Testis (tissue), 3 donors: ENCODE results near the gene CDK11B. TPM values are rescaled to one million over a fixed set of nuclear protein-coding genes. Genes with fewer than 3 reads are reported as not detected.

Source experiments
- DNase-seq: peaks from one replicate; pipeline ENCODE4 v3.0.0-alpha.2; 2019
- H3K27ac ChIP-seq, 2 donors: fragments of 200-600 bp; sonication (generic); one replicate each; pipeline ENCODE4 v1.5.1; 2019
- H3K27me3 ChIP-seq: fragments of 200-600 bp; sonication (generic); one replicate; pipeline ENCODE4 v1.5.1; 2019
- H3K36me3 ChIP-seq: fragments of 200-600 bp; sonication (generic); one replicate; pipeline ENCODE4 v1.5.1; 2017; ENCODE audit warnings: low read depth; ENCODE audit errors: missing control alignments
- H3K4me1 ChIP-seq: fragments of 200-600 bp; sonication (generic); one replicate; pipeline ENCODE4 v1.5.1; 2019
- H3K4me3 ChIP-seq, 2 donors: fragments of 200-600 bp; sonication (generic); one replicate each; pipeline ENCODE4 v1.5.1; 2017 to 2019
- H3K9me3 ChIP-seq: fragments of 200-600 bp; sonication (generic); one replicate; pipeline ENCODE4 v1.5.1; 2017
- POLR2A ChIP-seq: fragments of 450-650 bp; IDR thresholded peaks from one replicate; pipeline ENCODE4 v1.6.1; 2017; ENCODE audit warnings: antibody characterized with exemption, mild to moderate bottlenecking, moderate library complexity
- WGBS, 2 donors: methylation state at CpG; one replicate each; pipeline ENCODE4 v1.1.5; 2018; 5-methylcytosine and 5-hydroxymethylcytosine counted together
- intact Hi-C: fragments of 100-400 bp; cut with DNase I; formaldehyde crosslinking; loops from one replicate; pipeline ENCODE4 v1.15.1; 2023; ENCODE audit warnings: low total_unique reads
- polyA plus RNA-seq: library from polyadenylated mRNA; stranded (reverse); fragments of 350-450 nt; fragmentation: Illumina TruSeq; extraction: RNeasy Lipid Tissue Mini Kit (QIAGEN cat#74804); gene quantifications from one replicate; pipeline ENCODE4 v1.2.3, GENCODE V29; 2014; ENCODE audit warnings: low read depth, low replicate concordance; ENCODE audit not compliant: insufficient read depth
- total RNA-seq, 2 donors: library from RNA; depleted of rRNA; stranded (reverse); fragments of >200 nt; gene quantifications; one replicate each; pipeline ENCODE4 v1.2.3, GENCODE V29; 2016
- TF ChIP-seq, protein P1 (sequence below), 3 experiments: fragments of 450-650 bp in 2 of 3; fragments of 200-600 bp in 1 of 3; sonication (generic) in 1 of 3; IDR thresholded peaks; one replicate each; pipeline ENCODE4 v1.5.1; 2016 to 2019; ENCODE audit warnings: antibody characterized with exemption in 3 of 3, mild to moderate bottlenecking in 2 of 3, moderate library complexity in 1 of 3

Gene CDK11B
- total and polyA plus RNA-seq, 3 donors from 2014 or later = 48.1 to 57.7 (median 56.0) TPM

DNA sequence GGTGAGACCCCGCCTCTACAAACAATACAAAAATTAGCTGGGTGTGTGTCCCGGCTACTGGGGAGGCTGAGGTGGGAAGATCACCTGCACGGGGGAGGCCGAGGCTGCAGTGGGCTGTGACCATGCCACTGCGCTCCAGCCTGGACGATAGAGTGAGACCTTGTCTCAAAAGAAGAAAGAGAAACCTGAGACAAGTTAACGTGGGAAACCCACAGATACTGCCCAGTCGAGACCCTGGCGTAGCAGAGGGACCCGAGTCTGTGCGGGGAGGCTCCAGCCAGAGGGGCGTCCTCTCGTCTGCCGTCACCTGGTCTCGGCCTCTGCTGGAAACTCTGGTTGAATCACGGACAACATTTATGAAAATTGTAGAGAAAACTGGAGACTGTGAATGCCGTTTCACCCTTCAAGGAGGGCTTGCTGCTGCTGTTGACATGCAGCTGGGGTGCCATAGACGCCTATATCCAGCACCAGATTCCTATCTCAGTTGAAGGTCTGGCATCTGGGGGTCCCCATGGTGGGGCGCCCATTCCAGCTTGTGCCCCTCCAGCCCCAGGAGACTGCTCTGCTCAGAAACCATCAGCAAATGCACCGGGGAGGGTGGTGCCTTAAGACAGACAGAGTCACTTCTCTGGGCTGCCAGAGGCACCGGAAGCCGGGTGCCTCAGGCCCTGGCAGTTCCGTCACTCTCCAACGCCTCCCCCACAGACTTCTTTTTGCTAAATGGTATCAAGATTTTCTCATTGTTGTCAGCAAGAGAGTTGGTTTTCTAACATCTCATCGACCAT, 13.6 kb upstream of the CDK11B start:
- TF ChIP-seq POLR2A = no peak
- TF ChIP-seq, protein P1, sequence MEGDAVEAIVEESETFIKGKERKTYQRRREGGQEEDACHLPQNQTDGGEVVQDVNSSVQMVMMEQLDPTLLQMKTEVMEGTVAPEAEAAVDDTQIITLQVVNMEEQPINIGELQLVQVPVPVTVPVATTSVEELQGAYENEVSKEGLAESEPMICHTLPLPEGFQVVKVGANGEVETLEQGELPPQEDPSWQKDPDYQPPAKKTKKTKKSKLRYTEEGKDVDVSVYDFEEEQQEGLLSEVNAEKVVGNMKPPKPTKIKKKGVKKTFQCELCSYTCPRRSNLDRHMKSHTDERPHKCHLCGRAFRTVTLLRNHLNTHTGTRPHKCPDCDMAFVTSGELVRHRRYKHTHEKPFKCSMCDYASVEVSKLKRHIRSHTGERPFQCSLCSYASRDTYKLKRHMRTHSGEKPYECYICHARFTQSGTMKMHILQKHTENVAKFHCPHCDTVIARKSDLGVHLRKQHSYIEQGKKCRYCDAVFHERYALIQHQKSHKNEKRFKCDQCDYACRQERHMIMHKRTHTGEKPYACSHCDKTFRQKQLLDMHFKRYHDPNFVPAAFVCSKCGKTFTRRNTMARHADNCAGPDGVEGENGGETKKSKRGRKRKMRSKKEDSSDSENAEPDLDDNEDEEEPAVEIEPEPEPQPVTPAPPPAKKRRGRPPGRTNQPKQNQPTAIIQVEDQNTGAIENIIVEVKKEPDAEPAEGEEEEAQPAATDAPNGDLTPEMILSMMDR (IDR thresholded peaks at IDR 0.05) = no peak
- intact Hi-C loops = loop anchor here (10.0 kb wide), 1 partner anchor 572 kb away; no protein-coding TSS in a partner anchor
- DNase-seq = no peak
- Histone ChIP-seq H3K4me1 (no peaks in the 10 kb centered on the region), H3K27me3 (no peaks in the 10 kb centered on the region), H3K27ac (no peak overlapping the region), H3K4me3 (no peak overlapping the region), H3K9me3 (no peaks in the 10 kb centered on the region), H3K36me3 (peaks cover 5% of the 10 kb centered on the region)
- WGBS, 2 donors = 88 to 91% methylated on average over 25 of the region's 25 CpGs

DNA sequence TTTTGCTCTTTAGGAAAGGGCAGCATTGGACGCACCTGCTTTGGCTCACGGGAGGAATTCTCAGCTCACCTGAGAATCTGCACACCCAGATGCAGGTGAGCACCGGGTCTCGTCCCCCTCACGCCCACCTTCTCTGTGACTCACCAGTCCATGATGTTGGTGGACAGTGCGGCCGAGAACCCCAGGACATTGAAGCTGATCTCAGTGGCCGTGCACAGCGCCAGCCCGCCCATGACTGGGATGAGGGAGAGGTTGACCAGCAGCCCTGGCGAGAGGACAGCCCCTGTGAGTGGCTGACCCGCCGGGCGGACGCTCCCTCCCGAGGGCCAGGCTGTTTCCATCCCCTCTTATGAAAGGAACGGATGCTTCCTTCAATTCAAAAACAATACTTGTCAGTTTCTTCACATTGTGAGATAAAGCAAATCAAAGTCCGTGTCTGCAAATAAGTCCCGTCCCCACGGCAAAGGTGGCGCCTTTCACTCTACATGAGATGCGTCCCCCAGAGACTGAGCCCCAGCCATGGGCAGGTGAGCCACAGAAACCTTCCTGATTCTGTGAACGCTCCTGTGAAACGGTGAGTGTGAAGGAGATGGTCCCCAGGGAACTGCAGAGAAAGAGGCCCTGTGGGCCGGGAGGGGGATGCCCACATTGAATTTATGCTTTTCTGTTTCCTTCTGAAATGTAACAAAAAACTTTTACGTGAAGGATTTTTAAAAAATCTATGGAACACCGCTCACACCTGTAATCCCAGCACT, 12.7 kb upstream of the CDK11B start:
- no peak for DNase-seq
- intact Hi-C loops = loop anchor here (10.0 kb wide), 1 partner anchor 573 kb away; no protein-coding TSS in a partner anchor
- 85 to 88% methylated on average over 27 of the region's 27 CpGs for WGBS, 2 donors

DNA sequence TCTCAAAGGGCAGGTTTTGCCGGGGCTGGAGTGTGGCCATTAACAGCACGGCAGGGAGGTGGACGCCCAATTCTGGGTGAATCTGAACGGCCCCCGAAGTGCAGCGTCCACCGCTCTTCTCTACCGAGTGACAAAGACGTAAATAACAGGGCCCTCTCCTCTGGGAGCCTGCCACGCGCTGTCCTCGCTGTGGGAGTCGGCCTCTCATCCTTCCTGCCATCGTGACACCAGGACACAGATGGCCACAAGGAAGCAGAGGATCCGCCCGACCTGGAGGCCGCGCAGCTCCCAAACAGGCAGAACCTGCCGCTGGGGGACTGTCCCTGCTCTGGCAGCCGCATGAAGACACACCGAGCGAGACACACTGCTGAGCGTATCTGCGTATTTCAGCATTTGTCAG, 12.1 kb upstream of the CDK11B start:
- no peak for DNase-seq
- WGBS, 2 donors = 92 to 93% methylated on average over 15 to 24 of the region's 24 CpGs

More for the DNA sequence above, 12.7 kb upstream of the CDK11B start:
- TF ChIP-seq, protein P1 (IDR thresholded peaks at IDR 0.05) = no peak
- TF ChIP-seq POLR2A = no peak
- Histone ChIP-seq H3K4me3 (no peak overlapping the region), H3K4me1 (no peaks in the 10 kb centered on the region), H3K27me3 (no peaks in the 10 kb centered on the region), H3K27ac (no peak overlapping the region), H3K9me3 (no peaks in the 10 kb centered on the region), H3K36me3 (peaks cover 5% of the 10 kb centered on the region)

DNA sequence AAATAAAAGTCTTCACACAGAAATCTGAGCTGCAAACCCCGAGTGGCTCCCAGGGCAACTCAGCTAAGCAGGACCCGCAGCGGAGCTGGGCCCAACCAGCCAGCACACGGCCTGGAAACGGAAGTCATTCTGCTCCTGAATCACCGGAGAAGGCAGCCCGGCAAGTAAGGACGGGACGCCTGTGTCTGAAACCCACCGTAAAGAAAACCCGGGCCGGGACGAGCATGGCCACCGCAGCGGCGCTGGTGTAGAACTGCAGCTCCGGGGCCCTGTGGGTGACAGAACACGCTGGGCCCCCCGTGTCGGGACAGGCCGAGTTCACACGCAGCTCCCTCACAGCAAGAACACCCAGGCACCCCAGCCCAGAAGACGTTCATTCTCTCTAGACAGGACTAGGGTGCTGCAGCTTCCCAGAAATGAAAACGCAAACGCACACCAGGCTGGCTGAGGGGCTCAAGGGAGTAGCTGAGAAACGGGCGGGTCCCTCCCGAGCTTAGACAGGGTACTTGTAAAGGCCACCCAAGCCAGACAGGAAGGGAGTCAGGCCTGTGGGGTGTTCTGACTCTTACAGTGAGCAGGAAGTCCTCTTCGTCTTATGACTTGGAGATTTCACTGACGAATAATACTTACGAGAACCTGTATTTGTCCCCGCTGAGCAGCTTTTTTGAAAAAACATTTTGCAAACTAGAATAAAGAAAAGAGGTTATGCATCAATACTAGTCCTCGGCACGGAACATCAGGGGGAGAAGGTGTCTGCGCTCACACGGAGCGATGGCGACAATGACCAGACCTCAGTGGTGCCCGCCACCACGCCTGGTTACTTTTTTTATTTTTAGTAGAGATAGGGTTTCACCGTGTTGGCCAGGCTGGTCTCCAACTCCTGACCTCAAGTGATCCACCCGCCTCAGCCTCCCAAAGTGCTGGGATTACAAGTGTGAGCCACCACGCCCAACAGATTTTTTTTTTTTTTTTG, 10.9 kb upstream of the CDK11B start:
- DNase-seq = no peak
- no peak for TF ChIP-seq POLR2A
- TF ChIP-seq, protein P1 (IDR thresholded peaks at IDR 0.05) = no peak
- H3K36me3 ChIP-seq = peaks cover 5% of the 10 kb centered on the region

More for the DNA sequence above, 12.1 kb upstream of the CDK11B start:
- H3K4me1 ChIP-seq = no peaks in the 10 kb centered on the region
- no peaks in the 10 kb centered on the region for H3K9me3 ChIP-seq
- no peaks in the 10 kb centered on the region for H3K27me3 ChIP-seq
- peaks cover 5% of the 10 kb centered on the region for H3K36me3 ChIP-seq
- intact Hi-C loops = loop anchor here (10.0 kb wide), 1 partner anchor 574 kb away; no protein-coding TSS in a partner anchor
- H3K4me3 ChIP-seq = no peak overlapping the region
- no peak for TF ChIP-seq POLR2A
- TF ChIP-seq, protein P1 (IDR thresholded peaks at IDR 0.05) = no peak
- H3K27ac ChIP-seq = no peak overlapping the region

More for the DNA sequence above, 10.9 kb upstream of the CDK11B start:
- 88 to 92% methylated on average over 32 to 43 of the region's 43 CpGs for WGBS, 2 donors
- intact Hi-C loops = loop anchor here (10.0 kb wide), 1 partner anchor 575 kb away; no protein-coding TSS in a partner anchor
- no peak overlapping the region for H3K4me3 ChIP-seq
- H3K4me1 ChIP-seq = no peaks in the 10 kb centered on the region
- no peaks in the 10 kb centered on the region for H3K27me3 ChIP-seq
- no peaks in the 10 kb centered on the region for H3K9me3 ChIP-seq
- no peak overlapping the region for H3K27ac ChIP-seq
